Thyroid gland (tissue), 4 donors: Measurements from ENCODE around the gene TLE4. TPM values are rescaled to one million over a fixed set of nuclear protein-coding genes. Genes with fewer than 3 reads are reported as not detected.

Source experiments
- DNase-seq, 2 donors: peaks; one replicate each; pipeline ENCODE4 v3.0.0-alpha.2; 2019
- H3K27ac ChIP-seq, 3 donors: fragments of 200-600 bp; sonication (generic); 1 replicate in 2 of 3; 2 replicates in 1 of 3; pipeline ENCODE4 v1.5.1; 2016 to 2019; ENCODE audit warnings: mild to moderate bottlenecking in 1 of 3, moderate library complexity in 1 of 3
- H3K27me3 ChIP-seq: fragments of 200-600 bp; sonication (generic); one replicate; pipeline ENCODE4 v1.5.1; 2019
- H3K36me3 ChIP-seq, 2 donors: fragments of 200-600 bp; sonication (generic); one replicate each; pipeline ENCODE4 v1.5.1; 2016 to 2019
- H3K4me1 ChIP-seq, 2 donors: fragments of 200-600 bp; sonication (generic); one replicate each; pipeline ENCODE4 v1.5.1; 2017 to 2019
- H3K4me3 ChIP-seq, 3 donors: fragments of 200-600 bp; sonication (generic); replicated peaks in 1 of 3; 1 replicate in 2 of 3; 2 replicates in 1 of 3; pipeline ENCODE4 v1.5.1; 2016; ENCODE audit warnings: mild to moderate bottlenecking in 1 of 3
- H3K9me3 ChIP-seq: fragments of 200-600 bp; sonication (generic); one replicate; pipeline ENCODE4 v1.5.1; 2017
- POLR2A ChIP-seq, 2 donors: fragments of 450-650 bp; IDR thresholded peaks; one replicate each; pipeline ENCODE4 v1.6.1; 2017; ENCODE audit warnings: antibody characterized with exemption in 2 of 2, mild to moderate bottlenecking in 2 of 2, moderate library complexity in 1 of 2
- WGBS, 2 donors: methylation state at CpG; one replicate each; pipeline ENCODE4 v1.1.5; 2017; 5-methylcytosine and 5-hydroxymethylcytosine counted together
- intact Hi-C: fragments of 100-400 bp; cut with DNase I; formaldehyde crosslinking; loops from one replicate; pipeline ENCODE4 v1.15.1; 2023
- total RNA-seq, 4 donors: library from RNA; depleted of rRNA; stranded (reverse); fragments of >200 nt; gene quantifications; one replicate each; pipeline ENCODE4 v1.2.3, GENCODE V29; 2016
- TF ChIP-seq, protein P1 (sequence below), 6 experiments: fragments of 200-600 bp in 3 of 6; fragments of 450-650 bp in 3 of 6; sonication (generic) in 3 of 6; IDR thresholded peaks; one replicate each; pipeline ENCODE4 v1.5.1; 2016 to 2019; ENCODE audit warnings: antibody characterized with exemption in 6 of 6, mild to moderate bottlenecking in 2 of 6, inconsistent platforms in 1 of 6, moderate library complexity in 1 of 6

TLE4 gene
- total RNA-seq, 4 donors from 2014 or later, result 40.3 to 64.2 (median 52.8) TPM

DNA sequence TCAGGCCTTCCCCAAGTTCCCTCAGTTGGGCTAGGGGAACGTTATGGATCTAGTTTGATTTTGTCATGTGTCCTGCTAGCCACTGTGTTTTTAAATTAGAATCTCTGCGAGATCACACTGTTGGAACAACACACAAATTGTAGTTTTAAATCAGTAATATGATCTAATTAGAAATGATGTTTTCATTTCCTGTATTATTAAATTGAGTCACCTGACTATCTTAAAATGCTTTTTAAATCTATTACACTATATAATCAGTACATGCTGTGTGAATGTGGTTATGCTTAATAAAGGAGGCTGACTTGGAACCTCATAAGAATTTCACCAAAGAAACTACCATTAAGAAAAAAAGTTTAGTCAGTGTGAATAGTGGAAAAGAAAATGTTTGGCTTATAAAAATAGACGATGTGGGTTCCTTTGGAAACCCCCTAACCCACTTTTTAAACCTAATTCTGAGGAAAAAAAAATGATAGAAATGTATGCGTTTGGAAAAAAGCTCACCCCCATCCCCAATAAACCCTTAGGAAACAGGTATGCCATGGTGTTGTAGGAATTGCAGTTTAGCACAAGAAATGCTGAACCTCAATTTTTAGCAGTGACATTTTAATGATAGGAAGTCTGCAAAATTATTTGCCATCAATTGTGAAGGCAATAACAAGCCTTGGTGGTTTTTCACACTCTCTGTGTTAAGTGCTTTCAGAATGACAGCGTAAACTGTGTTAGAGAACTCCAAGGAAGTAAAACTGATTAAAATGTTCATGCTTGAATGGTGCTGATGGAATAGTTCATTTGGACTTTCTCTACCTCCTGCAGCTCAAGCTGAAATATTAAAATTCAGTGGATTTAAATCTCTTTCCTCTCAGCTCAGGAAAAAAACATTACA is 59.0 kb downstream of the TLE4 start:
- WGBS, 2 donors, result 72 to 81% methylated on average over 5 of the region's 5 CpGs
- no peak for TF ChIP-seq POLR2A (IDR thresholded peaks at IDR 0.05)
- TF ChIP-seq, protein P1, sequence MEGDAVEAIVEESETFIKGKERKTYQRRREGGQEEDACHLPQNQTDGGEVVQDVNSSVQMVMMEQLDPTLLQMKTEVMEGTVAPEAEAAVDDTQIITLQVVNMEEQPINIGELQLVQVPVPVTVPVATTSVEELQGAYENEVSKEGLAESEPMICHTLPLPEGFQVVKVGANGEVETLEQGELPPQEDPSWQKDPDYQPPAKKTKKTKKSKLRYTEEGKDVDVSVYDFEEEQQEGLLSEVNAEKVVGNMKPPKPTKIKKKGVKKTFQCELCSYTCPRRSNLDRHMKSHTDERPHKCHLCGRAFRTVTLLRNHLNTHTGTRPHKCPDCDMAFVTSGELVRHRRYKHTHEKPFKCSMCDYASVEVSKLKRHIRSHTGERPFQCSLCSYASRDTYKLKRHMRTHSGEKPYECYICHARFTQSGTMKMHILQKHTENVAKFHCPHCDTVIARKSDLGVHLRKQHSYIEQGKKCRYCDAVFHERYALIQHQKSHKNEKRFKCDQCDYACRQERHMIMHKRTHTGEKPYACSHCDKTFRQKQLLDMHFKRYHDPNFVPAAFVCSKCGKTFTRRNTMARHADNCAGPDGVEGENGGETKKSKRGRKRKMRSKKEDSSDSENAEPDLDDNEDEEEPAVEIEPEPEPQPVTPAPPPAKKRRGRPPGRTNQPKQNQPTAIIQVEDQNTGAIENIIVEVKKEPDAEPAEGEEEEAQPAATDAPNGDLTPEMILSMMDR (IDR thresholded peaks at IDR 0.05), result no peak
- intact Hi-C loops, result no loop called here

DNA sequence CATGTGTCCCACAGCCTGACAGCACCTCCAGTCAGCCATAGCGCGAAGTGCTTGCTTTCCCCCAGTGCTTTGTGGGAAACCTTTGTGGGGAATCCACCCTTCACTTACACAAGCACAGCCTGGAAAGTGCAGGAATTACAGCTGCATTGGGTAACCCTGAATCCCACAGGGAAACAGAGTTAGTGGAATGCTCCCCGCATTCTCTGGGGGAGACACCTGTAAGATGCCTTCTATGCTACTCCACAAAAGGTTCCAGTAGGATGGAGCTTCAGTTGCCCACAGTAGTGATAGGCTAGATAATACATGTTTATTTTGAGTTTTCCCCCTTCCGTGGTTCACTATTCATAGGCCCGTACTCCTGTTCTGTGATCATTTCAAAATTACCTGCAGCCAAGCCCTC is 60.3 kb downstream of the TLE4 start:
- 90 to 93% methylated on average over 5 of the region's 5 CpGs for WGBS, 2 donors
- Histone ChIP-seq H3K4me3 (no peak overlapping the region), H3K27ac (no peak overlapping the region), H3K9me3 (no peaks in the 10 kb centered on the region), H3K36me3 (no peaks in the 10 kb centered on the region), H3K27me3 (no peaks in the 10 kb centered on the region), H3K4me1 (peaks cover 15 to 26% of the 10 kb centered on the region in 2 donors)
- DNase-seq, result peak; percentile 15 to 19
- TF ChIP-seq POLR2A (IDR thresholded peaks at IDR 0.05), result no peak
- TF ChIP-seq, protein P1 (IDR thresholded peaks at IDR 0.05), result no peak
- intact Hi-C loops, result no loop called here

More for the DNA sequence above, 59.0 kb downstream of the TLE4 start:
- DNase-seq, result no peak
- H3K27ac ChIP-seq, result peak overlapping the region; percentile 18 to 77 (median 70)
- no peak overlapping the region for H3K4me3 ChIP-seq
- no peaks in the 10 kb centered on the region for H3K27me3 ChIP-seq
- no peaks in the 10 kb centered on the region for H3K36me3 ChIP-seq
- no peaks in the 10 kb centered on the region for H3K9me3 ChIP-seq
- H3K4me1 ChIP-seq, result peaks cover 15 to 26% of the 10 kb centered on the region in 2 donors

DNA sequence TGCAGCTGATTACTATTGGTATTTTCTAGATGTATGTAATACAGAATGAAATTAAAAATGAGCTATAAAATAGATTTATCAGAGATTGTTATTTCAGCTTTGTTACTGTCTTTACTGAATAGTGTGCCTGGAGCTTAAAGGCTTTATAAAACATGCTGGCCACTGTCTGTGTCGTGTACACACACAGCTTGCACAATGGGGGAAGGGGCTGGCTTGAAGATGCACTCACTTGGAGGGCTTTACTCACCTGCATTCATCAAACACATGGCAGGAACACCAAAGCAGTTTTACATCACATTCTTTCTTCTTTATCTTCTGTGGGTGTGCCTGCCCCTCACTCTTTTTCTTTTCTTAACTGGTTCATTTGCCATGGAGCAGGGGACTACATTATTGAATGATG is 60.9 kb downstream of the TLE4 start:
- H3K4me1 ChIP-seq, result peaks cover 15 to 26% of the 10 kb centered on the region in 2 donors
- no peak overlapping the region for H3K4me3 ChIP-seq
- no peak for DNase-seq
- no peaks in the 10 kb centered on the region for H3K27me3 ChIP-seq
- no peak overlapping the region for H3K27ac ChIP-seq
- no peaks in the 10 kb centered on the region for H3K9me3 ChIP-seq
- H3K36me3 ChIP-seq, result no peaks in the 10 kb centered on the region
- WGBS, 2 donors, result 90 to 97% methylated on average over 1 of the region's 1 CpG
- intact Hi-C loops, result no loop called here
- TF ChIP-seq, protein P1 (IDR thresholded peaks at IDR 0.05), result no peak
- no peak for TF ChIP-seq POLR2A (IDR thresholded peaks at IDR 0.05)

DNA sequence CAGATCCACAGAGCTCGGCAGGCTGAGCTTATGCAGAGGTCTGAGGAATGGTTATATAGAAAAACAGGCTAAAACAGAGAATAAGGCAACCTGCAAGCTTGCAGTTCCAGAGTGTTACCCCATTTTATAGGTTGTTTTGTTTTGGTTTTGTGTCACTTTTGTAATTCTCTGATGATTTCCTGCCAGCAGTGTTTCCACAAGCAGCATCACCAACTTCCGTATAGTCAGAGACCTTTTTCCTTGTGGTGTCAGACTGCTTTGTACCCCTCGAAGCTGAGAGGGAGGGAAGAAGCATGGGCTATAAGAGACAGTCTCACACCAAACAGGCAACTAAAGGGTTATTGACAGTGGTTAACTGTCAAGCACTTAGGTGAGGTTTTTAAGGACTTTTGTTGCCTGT is 61.8 kb downstream of the TLE4 start:
- TF ChIP-seq POLR2A (IDR thresholded peaks at IDR 0.05), result no peak
- TF ChIP-seq, protein P1 (IDR thresholded peaks at IDR 0.05), result no peak
- H3K27me3 ChIP-seq, result no peaks in the 10 kb centered on the region
- intact Hi-C loops, result no loop called here
- no peaks in the 10 kb centered on the region for H3K9me3 ChIP-seq
- no peak for DNase-seq
- no peak overlapping the region for H3K27ac ChIP-seq
- no peaks in the 10 kb centered on the region for H3K36me3 ChIP-seq
- H3K4me1 ChIP-seq, result peaks cover 15 to 24% of the 10 kb centered on the region in 2 donors
- no peak overlapping the region for H3K4me3 ChIP-seq
- WGBS, 2 donors, result 85 to 100% methylated on average over 3 of the region's 3 CpGs
